Hepatocyte (in vitro differentiated cells): ENCODE data around the gene PPM1G. TPM values are rescaled to one million over a fixed set of nuclear protein-coding genes. Genes with fewer than 3 reads are reported as not detected.

Source experiments
- DNase-seq: peaks from one replicate; pipeline ENCODE4 v3.0.0-alpha.2; 2016; ENCODE audit warnings: low spot score
- H2AFZ ChIP-seq: fragments of 200-600 bp; sonication (generic); 2 replicates; pipeline ENCODE4 v1.6.0; 2016; ENCODE audit warnings: antibody characterized with exemption, mild to moderate bottlenecking
- H3K27ac ChIP-seq: fragments of 200-600 bp; sonication (generic); 2 replicates; pipeline ENCODE4 v1.5.1; 2016; ENCODE audit warnings: mild to moderate bottlenecking
- H3K27me3 ChIP-seq: fragments of 200-600 bp; sonication (generic); 2 replicates; pipeline ENCODE4 v1.6.1; 2016
- H3K36me3 ChIP-seq: fragments of 200-600 bp; sonication (generic); replicated peaks from 2 replicates; pipeline ENCODE4 v1.5.1; 2016; ENCODE audit warnings: low read depth; ENCODE audit not compliant: insufficient read depth
- H3K4me1 ChIP-seq: fragments of 200-600 bp; sonication (generic); 2 replicates; pipeline ENCODE4 v1.5.1; 2016; ENCODE audit warnings: mild to moderate bottlenecking, moderate library complexity; ENCODE audit not compliant: insufficient read depth
- H3K4me2 ChIP-seq: fragments of 200-600 bp; sonication (generic); 2 replicates; pipeline ENCODE4 v1.6.0; 2016
- H3K4me3 ChIP-seq: fragments of 200-600 bp; sonication (generic); 2 replicates; pipeline ENCODE4 v1.5.1; 2016; ENCODE audit warnings: mild to moderate bottlenecking
- H3K79me2 ChIP-seq: fragments of 200-600 bp; sonication (generic); 2 replicates; pipeline ENCODE4 v1.6.0; 2017; ENCODE audit warnings: mild to moderate bottlenecking
- H3K9me2 ChIP-seq: fragments of 200-600 bp; sonication (generic); replicated peaks from 2 replicates; pipeline ENCODE4 v1.6.0; 2017; ENCODE audit warnings: mild to moderate bottlenecking; ENCODE audit not compliant: insufficient read depth
- H3K9me3 ChIP-seq: fragments of 200-600 bp; sonication (generic); 2 replicates; pipeline ENCODE4 v1.5.1; 2016; ENCODE audit warnings: low read depth, mild to moderate bottlenecking
- H4K20me1 ChIP-seq: fragments of 200-600 bp; sonication (generic); 2 replicates; pipeline ENCODE4 v1.6.0; 2016; ENCODE audit warnings: mild to moderate bottlenecking; ENCODE audit not compliant: insufficient read depth, poor library complexity, severe bottlenecking
- EZH2 ChIP-seq: fragments of 200-600 bp; sonication (generic); IDR thresholded peaks from 2 replicates; pipeline ENCODE4 v1.6.1; 2016; ENCODE audit warnings: antibody characterized with exemption, mild to moderate bottlenecking, borderline replicate concordance
- EZH2phosphoT487 ChIP-seq: fragments of 200-600 bp; sonication (generic); IDR thresholded peaks from one replicate; pipeline ENCODE4 v1.6.1; 2018; ENCODE audit warnings: antibody characterized with exemption, mild to moderate bottlenecking, low read depth, moderate library complexity; ENCODE audit not compliant: unreplicated experiment, severe bottlenecking
- WGBS: methylation state at CpG from one replicate; pipeline ENCODE4 v1.1.6; 2016; ENCODE audit warnings: low lambda C conversion rate; ENCODE audit errors: missing lambda C conversion rate; 5-methylcytosine and 5-hydroxymethylcytosine counted together
- polyA plus RNA-seq: library from polyadenylated mRNA; unstranded; fragments of >200 nt; fragmentation: Nextera tagmentation; extraction: Ambion mirVana; gene quantifications from 2 replicates; pipeline ENCODE4 v1.2.1, GENCODE V29; 2016
- total RNA-seq: library from RNA; depleted of rRNA; stranded (reverse); fragments of >200 nt; gene quantifications from 2 replicates; pipeline ENCODE4 v1.2.3, GENCODE V29; 2014
- TF ChIP-seq, protein P1 (sequence below): fragments of 200-600 bp; sonication (generic); IDR thresholded peaks from 2 replicates; pipeline ENCODE4 v1.5.1; 2016; ENCODE audit warnings: antibody characterized with exemption, mild to moderate bottlenecking; ENCODE audit not compliant: poor library complexity

Gene PPM1G
- total and polyA plus RNA-seq, 2 experiments from 2014 or later, result 60.6 to 65.7 TPM

DNA sequence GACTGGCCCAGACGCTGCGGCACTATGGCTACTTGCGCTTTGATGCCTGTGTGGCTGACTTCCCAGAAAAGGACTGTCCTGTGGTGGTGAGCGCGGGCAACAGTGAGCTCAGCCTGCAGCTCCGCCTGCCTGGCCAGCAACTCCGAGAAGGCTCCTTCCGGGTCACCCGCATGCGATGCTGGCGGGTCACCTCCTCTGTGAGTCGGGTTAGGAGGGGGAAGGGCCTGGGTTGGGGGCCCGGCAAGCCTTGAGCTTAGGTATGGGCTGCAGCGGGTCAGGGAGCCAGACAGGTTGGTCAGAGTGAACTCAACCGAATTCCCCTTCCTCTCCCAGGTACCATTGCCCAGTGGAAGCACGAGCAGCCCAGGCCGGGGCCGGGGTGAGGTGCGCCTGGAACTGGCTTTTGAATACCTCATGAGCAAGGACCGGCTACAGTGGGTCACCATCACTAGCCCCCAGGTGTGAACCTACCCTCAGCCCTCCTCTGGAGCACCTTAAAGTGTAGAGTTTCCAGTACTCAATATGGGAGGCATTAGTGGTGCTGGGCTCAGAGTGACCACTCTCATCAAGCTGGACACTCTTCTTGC lies 33.8 kb downstream of the PPM1G start:
- H3K9me2 ChIP-seq, result no peaks in the 10 kb centered on the region
- H2AFZ ChIP-seq, result no peak overlapping the region
- H3K36me3 ChIP-seq, result peaks cover 5% of the 10 kb centered on the region
- no peaks in the 10 kb centered on the region for H3K9me3 ChIP-seq
- peaks cover 5% of the 10 kb centered on the region for H4K20me1 ChIP-seq
- 96% methylated on average over 20 of the region's 20 CpGs for WGBS
- no peak overlapping the region for H3K4me3 ChIP-seq
- DNase-seq, result no peak
- H3K27me3 ChIP-seq, result no peaks in the 10 kb centered on the region
- H3K4me1 ChIP-seq, result peaks cover 29% of the 10 kb centered on the region
- H3K79me2 ChIP-seq, result peaks cover 75% of the 10 kb centered on the region
- TF ChIP-seq, protein P1, sequence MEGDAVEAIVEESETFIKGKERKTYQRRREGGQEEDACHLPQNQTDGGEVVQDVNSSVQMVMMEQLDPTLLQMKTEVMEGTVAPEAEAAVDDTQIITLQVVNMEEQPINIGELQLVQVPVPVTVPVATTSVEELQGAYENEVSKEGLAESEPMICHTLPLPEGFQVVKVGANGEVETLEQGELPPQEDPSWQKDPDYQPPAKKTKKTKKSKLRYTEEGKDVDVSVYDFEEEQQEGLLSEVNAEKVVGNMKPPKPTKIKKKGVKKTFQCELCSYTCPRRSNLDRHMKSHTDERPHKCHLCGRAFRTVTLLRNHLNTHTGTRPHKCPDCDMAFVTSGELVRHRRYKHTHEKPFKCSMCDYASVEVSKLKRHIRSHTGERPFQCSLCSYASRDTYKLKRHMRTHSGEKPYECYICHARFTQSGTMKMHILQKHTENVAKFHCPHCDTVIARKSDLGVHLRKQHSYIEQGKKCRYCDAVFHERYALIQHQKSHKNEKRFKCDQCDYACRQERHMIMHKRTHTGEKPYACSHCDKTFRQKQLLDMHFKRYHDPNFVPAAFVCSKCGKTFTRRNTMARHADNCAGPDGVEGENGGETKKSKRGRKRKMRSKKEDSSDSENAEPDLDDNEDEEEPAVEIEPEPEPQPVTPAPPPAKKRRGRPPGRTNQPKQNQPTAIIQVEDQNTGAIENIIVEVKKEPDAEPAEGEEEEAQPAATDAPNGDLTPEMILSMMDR, result no peak
- TF ChIP-seq EZH2 (no peak), EZH2phosphoT487 (no peak)
- no peak overlapping the region for H3K4me2 ChIP-seq
- no peak overlapping the region for H3K27ac ChIP-seq

DNA sequence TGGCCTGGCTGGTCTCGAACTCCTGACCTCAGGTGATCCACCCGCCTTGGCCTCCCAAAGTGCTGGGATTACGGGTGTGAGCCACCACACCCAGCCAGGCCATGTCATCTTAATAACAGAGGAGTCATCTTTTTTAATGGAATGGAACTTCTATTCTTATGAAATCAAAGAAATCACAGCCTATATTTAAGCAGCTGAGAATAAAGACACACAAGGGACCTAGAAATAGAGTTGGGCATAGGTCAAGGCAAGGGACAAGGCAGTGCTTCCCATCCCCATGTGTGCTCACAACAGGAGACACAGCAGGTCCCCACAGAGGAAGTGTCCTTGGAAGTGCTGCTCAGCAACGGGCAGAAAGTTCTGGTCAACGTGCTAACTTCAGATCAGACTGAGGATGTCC lies 35.8 kb downstream of the PPM1G start:
- no peak for TF ChIP-seq EZH2
- TF ChIP-seq, protein P1, result no peak
- TF ChIP-seq EZH2phosphoT487, result no peak
- Histone ChIP-seq H3K79me2 (peaks cover 73% of the 10 kb centered on the region), H3K9me3 (no peaks in the 10 kb centered on the region), H3K27me3 (no peaks in the 10 kb centered on the region), H3K27ac (no peak overlapping the region), H4K20me1 (peaks cover 5% of the 10 kb centered on the region), H3K36me3 (peaks cover 5% of the 10 kb centered on the region), H3K4me3 (no peak overlapping the region), H3K4me2 (no peak overlapping the region), H3K9me2 (no peaks in the 10 kb centered on the region), H3K4me1 (peaks cover 28% of the 10 kb centered on the region), H2AFZ (no peak overlapping the region)
- DNase-seq, result no peak
- 93% methylated on average over 5 of the region's 5 CpGs for WGBS

DNA sequence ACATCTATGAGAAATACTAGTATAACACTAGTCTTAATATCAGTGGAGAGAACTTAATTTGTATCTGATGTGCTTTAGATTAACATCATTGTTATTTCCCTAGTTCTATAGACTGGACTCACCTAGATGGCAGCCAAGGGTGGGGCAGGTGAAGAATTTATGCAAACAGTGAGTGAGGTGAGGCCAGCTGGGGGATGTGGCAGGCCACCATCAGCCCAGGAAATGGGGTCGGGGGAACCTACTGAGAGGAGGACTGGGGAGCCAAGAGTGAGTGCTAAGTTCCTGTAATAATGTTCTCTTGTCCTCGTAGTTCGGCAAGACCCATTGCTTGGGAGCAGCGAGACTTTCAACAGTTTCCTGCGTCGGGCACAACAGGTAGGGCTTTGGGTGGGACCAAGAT lies 36.5 kb downstream of the PPM1G start:
- H2AFZ ChIP-seq, result no peak overlapping the region
- no peak overlapping the region for H3K4me3 ChIP-seq
- H3K27me3 ChIP-seq, result no peaks in the 10 kb centered on the region
- H3K4me1 ChIP-seq, result peaks cover 26% of the 10 kb centered on the region
- H3K4me2 ChIP-seq, result peak overlapping the region; percentile 95
- peaks cover 5% of the 10 kb centered on the region for H4K20me1 ChIP-seq
- H3K27ac ChIP-seq, result peak overlapping the region; percentile 90
- WGBS, result 96% methylated on average over 6 of the region's 6 CpGs
- H3K79me2 ChIP-seq, result peaks cover 73% of the 10 kb centered on the region
- no peaks in the 10 kb centered on the region for H3K9me2 ChIP-seq
- H3K36me3 ChIP-seq, result peaks cover 5% of the 10 kb centered on the region
- TF ChIP-seq EZH2phosphoT487 (no peak), EZH2 (no peak)
- TF ChIP-seq, protein P1, result no peak
- no peaks in the 10 kb centered on the region for H3K9me3 ChIP-seq
- no peak for DNase-seq
